Lower leg skin (tissue), 3 donors: ENCODE measurements around the gene MAN1C1.

Experiments used
- CTCF ChIP-seq, 3 donors: fragments of 450-650 bp; IDR thresholded peaks; one replicate each; pipeline ENCODE4 v1.5.1; 2016; ENCODE audit warnings: antibody characterized with exemption in 3 of 3, mild to moderate bottlenecking in 3 of 3, moderate library complexity in 2 of 3
- POLR2A ChIP-seq, 2 donors: fragments of 450-650 bp; IDR thresholded peaks; one replicate each; pipeline ENCODE4 v1.6.1; 2016 to 2017; ENCODE audit warnings: antibody characterized with exemption in 2 of 2, mild to moderate bottlenecking in 1 of 2, moderate library complexity in 1 of 2

- TF ChIP-seq CTCF (IDR thresholded peaks at IDR 0.05) (no peak), POLR2A (IDR thresholded peaks at IDR 0.05) (no peak)
These were observed 33.1 kb downstream of the MAN1C1 start for GRCh38 chr1:25649505-25650288.
